ENCODE data around the gene CPNE7.

Gene CPNE7

GRCh38 chr16:89557690-89558490 is 17.7 kb upstream of the CPNE7 start:
- peaks cover 0 to 63% (median 47%) of the 10 kb centered on the region in 5 donors for H3K36me3 ChIP-seq (ENCODE audit: control insufficient read depth in 5 of 5, insufficient read depth in 5 of 5, low read length in 5 of 5)
- no peak overlapping the region for H3K4me3 ChIP-seq (ENCODE audit: low read depth in 1 of 5, low read length in 5 of 5)
- H3K27me3 ChIP-seq (ENCODE audit: control insufficient read depth in 5 of 5, insufficient read depth in 4 of 5, low read length in 5 of 5) = no peaks in the 10 kb centered on the region
- no peak overlapping the region for H3K27ac ChIP-seq (ENCODE audit: low read depth, low read length)
- peaks cover 5 to 32% (median 22%) of the 10 kb centered on the region in 5 donors for H3K4me1 ChIP-seq (ENCODE audit: control insufficient read depth in 5 of 5, insufficient read depth in 5 of 5, low read length in 5 of 5)
- peak overlapping the region in 1 of 5 donors; percentile 14 for H3K9ac ChIP-seq (ENCODE audit: low read length in 5 of 5)
- no peaks in the 10 kb centered on the region for H3K9me3 ChIP-seq (ENCODE audit: control insufficient read depth in 5 of 5, low read length in 5 of 5)

GRCh38 chr16:89560378-89561141 is 15.0 kb upstream of the CPNE7 start, which contains the start of gene RPL13:
Gene RPL13 (plus strand): TSS chr16:89560682. CDS start chr16:89560960, 278 bp downstream.
- peaks cover 6 to 52% (median 37%) of the 10 kb centered on the region in 5 donors for H3K4me1 ChIP-seq (ENCODE audit: control insufficient read depth in 5 of 5, insufficient read depth in 5 of 5, low read length in 5 of 5)
- peaks cover 0 to 58% (median 47%) of the 10 kb centered on the region in 5 donors for H3K36me3 ChIP-seq (ENCODE audit: control insufficient read depth in 5 of 5, insufficient read depth in 5 of 5, low read length in 5 of 5)

DNA sequence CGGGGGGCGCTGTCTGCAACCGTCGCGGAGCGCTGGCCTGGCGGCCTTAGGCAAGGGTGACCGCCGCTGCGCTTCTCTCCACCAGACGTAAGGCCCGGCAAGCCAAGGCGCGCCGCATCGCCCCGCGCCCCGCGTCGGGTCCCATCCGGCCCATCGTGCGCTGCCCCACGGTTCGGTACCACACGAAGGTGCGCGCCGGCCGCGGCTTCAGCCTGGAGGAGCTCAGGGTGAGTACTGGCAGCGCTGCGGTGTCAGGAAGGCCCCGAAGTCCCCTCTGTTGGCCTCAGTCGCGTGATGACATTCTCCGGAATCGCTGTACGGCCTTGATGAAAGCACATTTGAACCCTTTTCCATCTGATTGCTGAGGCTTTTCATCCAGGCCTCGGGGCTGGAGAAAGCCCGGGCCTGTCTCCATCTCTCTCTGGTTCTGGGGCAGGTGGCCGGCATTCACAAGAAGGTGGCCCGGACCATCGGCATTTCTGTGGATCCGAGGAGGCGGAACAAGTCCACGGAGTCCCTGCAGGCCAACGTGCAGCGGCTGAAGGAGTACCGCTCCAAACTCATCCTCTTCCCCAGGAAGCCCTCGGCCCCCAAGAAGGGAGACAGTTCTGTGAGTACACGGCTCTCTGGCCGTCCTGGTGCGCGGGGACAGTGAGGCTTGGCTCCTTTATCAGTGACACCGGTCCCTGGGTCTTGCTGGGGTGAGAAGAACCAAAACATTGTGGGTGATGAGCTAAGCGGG is 14.2 kb upstream of the CPNE7 start:
- peaks cover 0 to 50% (median 39%) of the 10 kb centered on the region in 5 donors for H3K36me3 ChIP-seq (ENCODE audit: control insufficient read depth in 5 of 5, insufficient read depth in 5 of 5, low read length in 5 of 5)
- H3K4me1 ChIP-seq (ENCODE audit: control insufficient read depth in 5 of 5, insufficient read depth in 5 of 5, low read length in 5 of 5) = peaks cover 10 to 59% (median 44%) of the 10 kb centered on the region in 5 donors
- peak overlapping the region; percentile 68 to 98 (median 93) for H3K9ac ChIP-seq (ENCODE audit: low read length in 5 of 5)
- H3K4me3 ChIP-seq (ENCODE audit: low read depth in 1 of 5, low read length in 5 of 5) = peak overlapping the region; percentile 70 to 91 (median 81)
- no peaks in the 10 kb centered on the region for H3K27me3 ChIP-seq (ENCODE audit: control insufficient read depth in 5 of 5, insufficient read depth in 4 of 5, low read length in 5 of 5)
- peak overlapping the region; percentile 93 for H3K27ac ChIP-seq (ENCODE audit: low read depth, low read length)
- H3K9me3 ChIP-seq (ENCODE audit: control insufficient read depth in 5 of 5, low read length in 5 of 5) = no peaks in the 10 kb centered on the region

More at GRCh38 chr16:89560378-89561141, 15.0 kb upstream of the CPNE7 start, which contains the start of gene RPL13:
- Histone ChIP-seq H3K9me3 (ENCODE audit: control insufficient read depth in 5 of 5, low read length in 5 of 5) (no peaks in the 10 kb centered on the region), H3K9ac (ENCODE audit: low read length in 5 of 5) (peak within 1 kb of the TSS; percentile 68 to 98 (median 93)), H3K4me3 (ENCODE audit: low read depth in 1 of 5, low read length in 5 of 5) (peak within 1 kb of the TSS; percentile 72 to 91 (median 81)), H3K27me3 (ENCODE audit: control insufficient read depth in 5 of 5, insufficient read depth in 4 of 5, low read length in 5 of 5) (no peaks in the 10 kb centered on the region), H3K27ac (ENCODE audit: low read depth, low read length) (peak within 1 kb of the TSS; percentile 93)

DNA sequence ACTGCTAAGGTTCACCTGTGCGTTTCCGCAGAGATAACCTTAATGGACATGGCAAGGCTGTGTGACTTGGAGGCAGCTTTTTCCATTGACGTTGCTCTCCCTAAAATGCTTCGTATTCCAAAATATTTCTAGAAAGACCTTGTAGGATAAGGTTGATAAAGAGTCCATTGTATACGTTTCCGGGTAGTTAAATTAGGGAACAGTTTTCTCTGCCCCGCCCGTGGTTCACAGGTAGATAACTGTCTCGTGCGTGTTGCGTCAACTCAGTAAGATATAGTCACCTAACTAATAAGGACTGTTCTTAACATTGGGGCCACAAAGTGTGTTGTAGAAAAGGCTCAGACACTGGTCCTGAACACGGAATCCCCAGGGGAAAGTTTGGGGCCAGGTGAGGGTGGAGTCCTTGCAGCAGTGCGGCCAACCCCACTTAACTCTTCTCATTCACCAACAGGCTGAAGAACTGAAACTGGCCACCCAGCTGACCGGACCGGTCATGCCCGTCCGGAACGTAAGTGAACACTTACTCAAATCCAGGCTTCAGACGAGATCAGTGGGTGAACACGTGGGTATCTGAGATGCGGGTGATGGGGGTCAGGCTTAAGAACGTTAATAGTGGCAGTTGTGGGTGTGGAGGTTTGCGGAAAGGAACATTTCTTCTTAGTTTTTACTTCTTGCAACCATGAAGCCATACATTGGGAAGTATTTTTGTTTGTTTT is 13.5 kb upstream of the CPNE7 start:
- Histone ChIP-seq H3K27ac (ENCODE audit: low read depth, low read length) (peak overlapping the region; percentile 93), H3K4me1 (ENCODE audit: control insufficient read depth in 5 of 5, insufficient read depth in 5 of 5, low read length in 5 of 5) (peaks cover 10 to 60% (median 45%) of the 10 kb centered on the region in 5 donors), H3K4me3 (ENCODE audit: low read depth in 1 of 5, low read length in 5 of 5) (peak overlapping the region; percentile 70 to 91 (median 81)), H3K36me3 (ENCODE audit: control insufficient read depth in 5 of 5, insufficient read depth in 5 of 5, low read length in 5 of 5) (peaks cover 0 to 43% (median 36%) of the 10 kb centered on the region in 5 donors), H3K27me3 (ENCODE audit: control insufficient read depth in 5 of 5, insufficient read depth in 4 of 5, low read length in 5 of 5) (no peaks in the 10 kb centered on the region), H3K9ac (ENCODE audit: low read length in 5 of 5) (peak overlapping the region; percentile 68 to 98 (median 93)), H3K9me3 (ENCODE audit: control insufficient read depth in 5 of 5, low read length in 5 of 5) (no peaks in the 10 kb centered on the region)

DNA sequence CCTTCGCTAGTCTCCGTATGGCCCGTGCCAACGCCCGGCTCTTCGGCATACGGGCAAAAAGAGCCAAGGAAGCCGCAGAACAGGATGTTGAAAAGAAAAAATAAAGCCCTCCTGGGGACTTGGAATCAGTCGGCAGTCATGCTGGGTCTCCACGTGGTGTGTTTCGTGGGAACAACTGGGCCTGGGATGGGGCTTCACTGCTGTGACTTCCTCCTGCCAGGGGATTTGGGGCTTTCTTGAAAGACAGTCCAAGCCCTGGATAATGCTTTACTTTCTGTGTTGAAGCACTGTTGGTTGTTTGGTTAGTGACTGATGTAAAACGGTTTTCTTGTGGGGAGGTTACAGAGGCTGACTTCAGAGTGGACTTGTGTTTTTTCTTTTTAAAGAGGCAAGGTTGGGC is 12.6 kb upstream of the CPNE7 start:
- Histone ChIP-seq H3K27ac (ENCODE audit: low read depth, low read length) (no peak overlapping the region), H3K4me1 (ENCODE audit: control insufficient read depth in 5 of 5, insufficient read depth in 5 of 5, low read length in 5 of 5) (peaks cover 10 to 60% (median 42%) of the 10 kb centered on the region in 5 donors), H3K9me3 (ENCODE audit: control insufficient read depth in 5 of 5, low read length in 5 of 5) (no peaks in the 10 kb centered on the region), H3K36me3 (ENCODE audit: control insufficient read depth in 5 of 5, insufficient read depth in 5 of 5, low read length in 5 of 5) (peaks cover 0 to 38% (median 34%) of the 10 kb centered on the region in 5 donors), H3K4me3 (ENCODE audit: low read depth in 1 of 5, low read length in 5 of 5) (no peak overlapping the region), H3K27me3 (ENCODE audit: control insufficient read depth in 5 of 5, insufficient read depth in 4 of 5, low read length in 5 of 5) (no peaks in the 10 kb centered on the region), H3K9ac (ENCODE audit: low read length in 5 of 5) (no peak overlapping the region)

- no peaks in the 10 kb centered on the region for H3K9me3 ChIP-seq (ENCODE audit: control insufficient read depth in 5 of 5, low read length in 5 of 5)
- H3K4me3 ChIP-seq (ENCODE audit: low read depth in 1 of 5, low read length in 5 of 5) = no peak overlapping the region
- no peak overlapping the region for H3K9ac ChIP-seq (ENCODE audit: low read length in 5 of 5)
- peaks cover 10 to 60% (median 42%) of the 10 kb centered on the region in 5 donors for H3K4me1 ChIP-seq (ENCODE audit: control insufficient read depth in 5 of 5, insufficient read depth in 5 of 5, low read length in 5 of 5)
- H3K36me3 ChIP-seq (ENCODE audit: control insufficient read depth in 5 of 5, insufficient read depth in 5 of 5, low read length in 5 of 5) = peaks cover 0 to 38% (median 34%) of the 10 kb centered on the region in 5 donors
- no peaks in the 10 kb centered on the region for H3K27me3 ChIP-seq (ENCODE audit: control insufficient read depth in 5 of 5, insufficient read depth in 4 of 5, low read length in 5 of 5)
- H3K27ac ChIP-seq (ENCODE audit: low read depth, low read length) = no peak overlapping the region
Measured at GRCh38 chr16:89563639-89564392, 11.7 kb upstream of the CPNE7 start.

- no peaks in the 10 kb centered on the region for H3K9me3 ChIP-seq (ENCODE audit: control insufficient read depth in 5 of 5, low read length in 5 of 5)
- peaks cover 0 to 38% (median 34%) of the 10 kb centered on the region in 5 donors for H3K36me3 ChIP-seq (ENCODE audit: control insufficient read depth in 5 of 5, insufficient read depth in 5 of 5, low read length in 5 of 5)
- H3K27ac ChIP-seq (ENCODE audit: low read depth, low read length) = no peak overlapping the region
- H3K4me1 ChIP-seq (ENCODE audit: control insufficient read depth in 5 of 5, insufficient read depth in 5 of 5, low read length in 5 of 5) = peaks cover 10 to 57% (median 40%) of the 10 kb centered on the region in 5 donors
- H3K27me3 ChIP-seq (ENCODE audit: control insufficient read depth in 5 of 5, insufficient read depth in 4 of 5, low read length in 5 of 5) = peaks cover 0 to 7% (median 5%) of the 10 kb centered on the region in 5 donors
- H3K4me3 ChIP-seq (ENCODE audit: low read depth in 1 of 5, low read length in 5 of 5) = peak overlapping the region in 1 of 5 donors; percentile 45
- H3K9ac ChIP-seq (ENCODE audit: low read length in 5 of 5) = peak overlapping the region in 2 of 5 donors; percentile 53 to 69
Measured at GRCh38 chr16:89564476-89565255, 10.9 kb upstream of the CPNE7 start.

- H3K4me1 ChIP-seq (ENCODE audit: control insufficient read depth in 5 of 5, insufficient read depth in 5 of 5, low read length in 5 of 5) = peaks cover 10 to 52% (median 38%) of the 10 kb centered on the region in 5 donors
- H3K9ac ChIP-seq (ENCODE audit: low read length in 5 of 5) = peak overlapping the region in 2 of 5 donors; percentile 53 to 69
- peak overlapping the region in 2 of 5 donors; percentile 34 to 45 for H3K4me3 ChIP-seq (ENCODE audit: low read depth in 1 of 5, low read length in 5 of 5)
Measured at GRCh38 chr16:89565256-89565505, 10.4 kb upstream of the CPNE7 start.

More at GRCh38 chr16:89565256-89565505, 10.4 kb upstream of the CPNE7 start:
- H3K9me3 ChIP-seq (ENCODE audit: control insufficient read depth in 5 of 5, low read length in 5 of 5) = no peaks in the 10 kb centered on the region
- H3K27me3 ChIP-seq (ENCODE audit: control insufficient read depth in 5 of 5, insufficient read depth in 4 of 5, low read length in 5 of 5) = peaks cover 4 to 12% (median 10%) of the 10 kb centered on the region in 5 donors
- peaks cover 0 to 38% (median 34%) of the 10 kb centered on the region in 5 donors for H3K36me3 ChIP-seq (ENCODE audit: control insufficient read depth in 5 of 5, insufficient read depth in 5 of 5, low read length in 5 of 5)
- H3K27ac ChIP-seq (ENCODE audit: low read depth, low read length) = no peak overlapping the region
